Measurements from ENCODE around the gene LHFPL2.
"Not testable (repeated sequence)": the region's sequence is repeated elsewhere in the genome, so short reads cannot be mapped to it uniquely, and the experiment has no call there.

Gene LHFPL2

DNA sequence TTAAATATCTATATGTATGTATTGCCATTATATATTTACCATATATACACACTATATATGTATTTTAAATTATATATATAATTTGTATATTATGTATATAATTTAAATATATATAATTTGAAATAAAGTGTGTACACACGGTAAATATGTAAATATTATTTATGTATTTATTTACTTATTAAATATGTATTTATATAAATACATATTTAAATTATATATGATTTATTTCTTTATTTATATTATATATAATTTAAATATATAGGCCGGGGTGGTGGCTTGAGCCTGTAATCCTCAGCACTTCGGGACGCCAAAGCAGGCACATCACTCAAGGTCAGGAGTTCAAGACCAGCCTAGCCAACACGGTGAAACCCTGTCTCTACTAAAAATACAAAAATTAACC lies 31.3 kb upstream of the LHFPL2 start:
- Histone ChIP-seq H3K4me1 (ENCODE audit: control insufficient read depth in 5 of 5, insufficient read depth in 5 of 5, low read length in 5 of 5) (peaks cover 6 to 16% (median 12%) of the 10 kb centered on the region in 5 donors), H3K36me3 (ENCODE audit: control insufficient read depth in 5 of 5, insufficient read depth in 5 of 5, low read length in 5 of 5) (no peaks in the 10 kb centered on the region), H3K9me3 (ENCODE audit: control insufficient read depth in 5 of 5, low read length in 5 of 5) (no peaks in the 10 kb centered on the region), H3K4me3 (ENCODE audit: low read depth in 1 of 5, low read length in 5 of 5) (no peak overlapping the region), H3K27me3 (ENCODE audit: control insufficient read depth in 5 of 5, insufficient read depth in 4 of 5, low read length in 5 of 5) (no peaks in the 10 kb centered on the region), H3K9ac (ENCODE audit: low read length in 5 of 5) (no peak overlapping the region), H3K27ac (ENCODE audit: low read depth, low read length) (no peak overlapping the region)

DNA sequence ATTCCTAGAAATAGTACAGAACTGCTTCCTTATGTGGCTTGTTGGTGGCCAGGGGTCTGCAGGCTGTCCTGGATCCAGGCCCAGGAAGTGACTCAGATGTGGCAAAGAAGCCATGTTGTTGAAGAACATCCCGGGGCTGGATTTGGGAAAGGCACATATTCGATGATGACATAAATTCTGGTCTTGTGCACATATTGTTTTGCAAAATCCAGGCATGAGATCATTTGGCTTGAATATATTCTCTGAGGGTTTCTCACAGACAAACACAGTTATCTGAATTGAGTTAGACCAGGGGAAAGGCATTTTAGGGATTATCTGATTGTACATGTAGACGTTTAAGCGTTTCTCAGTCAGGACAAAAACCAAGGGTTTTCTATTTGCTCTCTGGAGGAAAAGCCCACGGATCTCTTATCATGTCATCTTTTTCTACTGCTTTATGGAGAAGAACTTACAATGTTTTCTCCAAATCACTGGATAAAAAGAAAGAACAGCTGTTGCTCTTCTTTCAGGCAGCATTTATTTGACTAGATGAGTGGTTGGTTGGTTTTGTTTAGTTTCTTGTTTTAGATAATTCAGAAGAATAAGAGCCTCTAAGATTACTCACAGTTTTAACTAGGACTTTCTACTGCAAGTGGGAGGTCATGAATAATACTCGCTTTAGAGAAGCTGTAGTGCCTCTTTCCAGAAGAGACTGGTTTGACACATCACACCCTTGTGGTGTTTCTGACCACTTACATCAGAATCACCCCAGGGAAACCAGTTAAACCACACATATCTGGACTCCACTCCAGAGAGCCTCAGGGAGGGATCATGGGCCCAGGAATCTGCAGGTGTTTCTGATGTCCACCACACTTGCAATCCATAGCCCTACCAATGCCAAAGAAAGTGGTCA lies 29.5 kb upstream of the LHFPL2 start:
- Histone ChIP-seq H3K4me1 (ENCODE audit: control insufficient read depth in 5 of 5, insufficient read depth in 5 of 5, low read length in 5 of 5) (peaks cover 6 to 16% (median 12%) of the 10 kb centered on the region in 5 donors), H3K36me3 (ENCODE audit: control insufficient read depth in 5 of 5, insufficient read depth in 5 of 5, low read length in 5 of 5) (no peaks in the 10 kb centered on the region), H3K27ac (ENCODE audit: low read depth, low read length) (peak overlapping the region; percentile 92), H3K27me3 (ENCODE audit: control insufficient read depth in 5 of 5, insufficient read depth in 4 of 5, low read length in 5 of 5) (no peaks in the 10 kb centered on the region), H3K9me3 (ENCODE audit: control insufficient read depth in 5 of 5, low read length in 5 of 5) (no peaks in the 10 kb centered on the region), H3K4me3 (ENCODE audit: low read depth in 1 of 5, low read length in 5 of 5) (no peak overlapping the region), H3K9ac (ENCODE audit: low read length in 5 of 5) (peak overlapping the region in 3 of 5 donors; percentile 48 to 71 (median 64))

DNA sequence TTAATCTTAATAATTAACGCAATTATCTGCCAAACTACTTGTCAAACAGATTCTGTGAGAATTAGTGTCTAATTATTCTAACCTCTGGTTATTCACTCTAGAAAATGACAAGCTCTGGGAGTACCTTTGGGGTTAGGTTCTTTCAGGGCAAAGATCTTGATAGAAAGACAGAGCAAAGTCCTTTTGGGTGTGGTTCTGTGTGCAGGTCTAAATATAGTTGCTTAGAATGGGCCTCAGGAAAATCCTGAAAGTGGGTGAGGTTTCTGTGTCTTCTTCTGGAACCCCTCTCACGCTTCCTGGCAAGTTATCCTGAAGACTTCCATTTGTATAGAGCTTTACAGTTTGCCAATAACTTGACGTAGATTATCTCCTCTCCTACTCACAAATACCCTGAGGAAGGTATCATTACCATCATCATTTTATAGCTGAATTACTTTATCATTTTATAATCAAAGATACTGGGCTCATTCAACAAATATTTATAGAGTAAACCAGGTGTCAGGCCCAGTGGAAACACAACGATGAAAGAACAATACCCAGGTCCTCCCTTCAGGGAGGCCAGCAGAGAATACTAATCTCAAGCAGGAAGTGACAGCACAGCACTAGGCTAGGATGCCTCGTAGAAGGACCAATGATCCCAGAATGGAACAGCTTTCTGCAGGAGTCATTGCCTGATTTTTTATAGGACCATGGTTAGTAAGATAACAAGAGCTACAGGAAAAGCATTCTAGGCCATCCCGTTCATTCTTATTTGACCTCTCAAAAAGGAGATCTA lies 27.6 kb upstream of the LHFPL2 start:
- H3K4me3 ChIP-seq (ENCODE audit: low read depth in 1 of 5, low read length in 5 of 5), result no peak overlapping the region
- no peak overlapping the region for H3K27ac ChIP-seq (ENCODE audit: low read depth, low read length)
- H3K36me3 ChIP-seq (ENCODE audit: control insufficient read depth in 5 of 5, insufficient read depth in 5 of 5, low read length in 5 of 5), result no peaks in the 10 kb centered on the region
- H3K27me3 ChIP-seq (ENCODE audit: control insufficient read depth in 5 of 5, insufficient read depth in 4 of 5, low read length in 5 of 5), result no peaks in the 10 kb centered on the region
- no peaks in the 10 kb centered on the region for H3K9me3 ChIP-seq (ENCODE audit: control insufficient read depth in 5 of 5, low read length in 5 of 5)
- H3K9ac ChIP-seq (ENCODE audit: low read length in 5 of 5), result no peak overlapping the region
- peaks cover 6 to 17% (median 12%) of the 10 kb centered on the region in 5 donors for H3K4me1 ChIP-seq (ENCODE audit: control insufficient read depth in 5 of 5, insufficient read depth in 5 of 5, low read length in 5 of 5)

DNA sequence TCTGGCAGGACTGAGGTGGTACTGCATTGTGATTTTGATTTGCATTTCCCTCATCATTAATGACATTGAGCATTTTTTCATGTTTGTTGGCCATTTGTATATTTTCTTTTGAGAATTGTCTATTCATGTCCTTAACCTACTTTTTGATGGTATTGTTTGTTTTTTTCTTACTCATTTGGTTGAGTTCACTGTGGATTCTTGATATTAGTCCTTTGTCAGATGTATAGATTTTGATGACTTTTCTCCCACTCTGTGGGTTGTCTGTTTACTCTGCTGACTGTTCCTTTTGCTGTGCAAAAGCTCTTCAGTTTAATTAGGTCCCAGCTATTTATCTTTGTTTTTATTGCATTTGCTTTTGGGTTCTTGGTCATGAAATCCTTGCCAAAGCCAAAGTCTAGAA lies 25.3 kb upstream of the LHFPL2 start:
- H3K27ac ChIP-seq (ENCODE audit: low read depth, low read length); H3K4me3 ChIP-seq (ENCODE audit: low read depth in 1 of 5, low read length in 5 of 5); H3K27me3 ChIP-seq (ENCODE audit: control insufficient read depth in 5 of 5, insufficient read depth in 4 of 5, low read length in 5 of 5); H3K9me3 ChIP-seq (ENCODE audit: control insufficient read depth in 5 of 5, low read length in 5 of 5); H3K9ac ChIP-seq (ENCODE audit: low read length in 5 of 5); H3K36me3 ChIP-seq (ENCODE audit: control insufficient read depth in 5 of 5, insufficient read depth in 5 of 5, low read length in 5 of 5): not testable (repeated sequence)
- peaks cover 6 to 16% (median 12%) of the 10 kb centered on the region in 5 donors for H3K4me1 ChIP-seq (ENCODE audit: control insufficient read depth in 5 of 5, insufficient read depth in 5 of 5, low read length in 5 of 5)

DNA sequence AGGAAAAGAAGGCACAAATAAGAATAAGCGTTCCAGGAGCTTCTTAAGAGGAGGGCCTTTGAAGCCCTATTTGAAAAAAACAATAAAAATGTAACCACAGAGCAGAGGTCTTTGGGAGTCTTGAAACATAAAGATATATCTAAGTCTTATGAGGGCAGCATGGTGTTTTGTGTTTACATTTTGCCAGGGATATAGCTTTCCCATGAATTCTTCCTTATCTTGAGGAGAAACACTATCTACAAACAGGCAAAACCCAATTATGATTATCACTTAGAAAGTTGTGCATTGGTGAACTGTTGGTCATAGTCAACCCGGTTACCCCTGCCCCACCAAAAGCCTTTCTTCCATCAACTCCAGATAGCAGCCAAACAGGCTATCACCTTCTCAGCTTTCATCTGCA lies 23.6 kb upstream of the LHFPL2 start:
- no peak overlapping the region for H3K9ac ChIP-seq (ENCODE audit: low read length in 5 of 5)
- no peaks in the 10 kb centered on the region for H3K9me3 ChIP-seq (ENCODE audit: control insufficient read depth in 5 of 5, low read length in 5 of 5)
- H3K4me3 ChIP-seq (ENCODE audit: low read depth in 1 of 5, low read length in 5 of 5), result no peak overlapping the region
- no peaks in the 10 kb centered on the region for H3K36me3 ChIP-seq (ENCODE audit: control insufficient read depth in 5 of 5, insufficient read depth in 5 of 5, low read length in 5 of 5)
- no peak overlapping the region for H3K27ac ChIP-seq (ENCODE audit: low read depth, low read length)
- H3K27me3 ChIP-seq (ENCODE audit: control insufficient read depth in 5 of 5, insufficient read depth in 4 of 5, low read length in 5 of 5), result no peaks in the 10 kb centered on the region
- peaks cover 0 to 2% (median 0%) of the 10 kb centered on the region in 5 donors for H3K4me1 ChIP-seq (ENCODE audit: control insufficient read depth in 5 of 5, insufficient read depth in 5 of 5, low read length in 5 of 5)

DNA sequence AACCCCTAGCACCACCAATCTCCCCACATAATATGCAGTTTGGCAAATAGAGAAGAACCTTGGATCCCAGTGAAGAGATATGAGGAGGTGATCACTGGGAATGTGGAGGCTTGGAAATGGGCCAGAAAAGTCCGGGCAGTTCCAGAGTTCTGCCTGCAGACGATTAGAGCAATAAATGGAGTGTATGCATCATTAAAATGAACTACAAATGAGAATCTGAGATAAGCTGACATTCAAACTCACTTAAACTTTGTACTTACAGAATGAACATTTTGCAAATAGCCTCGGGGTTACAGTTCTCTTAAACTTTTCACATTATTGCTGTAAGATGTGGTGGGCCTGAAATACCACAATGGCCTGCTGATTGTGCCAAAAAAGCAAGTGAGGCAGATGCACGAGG lies 23.0 kb upstream of the LHFPL2 start:
- Histone ChIP-seq H3K9ac (ENCODE audit: low read length in 5 of 5) (no peak overlapping the region), H3K36me3 (ENCODE audit: control insufficient read depth in 5 of 5, insufficient read depth in 5 of 5, low read length in 5 of 5) (no peaks in the 10 kb centered on the region), H3K27me3 (ENCODE audit: control insufficient read depth in 5 of 5, insufficient read depth in 4 of 5, low read length in 5 of 5) (no peaks in the 10 kb centered on the region), H3K9me3 (ENCODE audit: control insufficient read depth in 5 of 5, low read length in 5 of 5) (no peaks in the 10 kb centered on the region), H3K27ac (ENCODE audit: low read depth, low read length) (no peak overlapping the region), H3K4me1 (ENCODE audit: control insufficient read depth in 5 of 5, insufficient read depth in 5 of 5, low read length in 5 of 5) (peaks cover 0 to 2% (median 0%) of the 10 kb centered on the region in 5 donors), H3K4me3 (ENCODE audit: low read depth in 1 of 5, low read length in 5 of 5) (no peak overlapping the region)

DNA sequence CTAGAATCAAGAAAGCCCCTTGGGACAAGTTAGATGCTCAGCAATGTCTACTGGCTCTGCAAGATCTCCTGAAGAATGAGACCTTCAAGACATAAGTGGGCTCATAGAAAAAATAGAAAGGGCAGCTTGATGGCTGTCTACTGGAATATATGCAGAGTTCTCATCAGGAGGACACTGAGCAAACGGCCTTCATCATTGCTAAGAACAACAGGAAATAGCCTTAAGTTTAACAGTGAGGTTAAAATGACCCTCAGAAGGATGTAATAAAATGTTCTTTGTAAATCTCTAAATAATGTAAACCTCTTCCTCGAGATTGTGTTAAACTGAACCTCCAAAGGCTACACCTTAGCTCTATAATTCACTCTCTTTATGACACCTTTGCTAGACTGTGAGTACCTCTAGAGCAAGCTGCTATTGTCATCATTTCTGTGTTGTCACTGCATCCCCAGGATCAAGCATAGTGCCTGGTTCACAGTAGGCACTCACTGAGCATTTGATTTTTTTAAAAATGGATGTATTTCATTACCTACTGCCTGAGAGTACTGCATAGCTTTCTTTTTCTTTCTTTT lies 22.2 kb upstream of the LHFPL2 start:
- H3K27ac ChIP-seq (ENCODE audit: low read depth, low read length), result no peak overlapping the region
- peaks cover 0 to 2% (median 0%) of the 10 kb centered on the region in 5 donors for H3K4me1 ChIP-seq (ENCODE audit: control insufficient read depth in 5 of 5, insufficient read depth in 5 of 5, low read length in 5 of 5)
- H3K27me3 ChIP-seq (ENCODE audit: control insufficient read depth in 5 of 5, insufficient read depth in 4 of 5, low read length in 5 of 5), result no peaks in the 10 kb centered on the region

DNA sequence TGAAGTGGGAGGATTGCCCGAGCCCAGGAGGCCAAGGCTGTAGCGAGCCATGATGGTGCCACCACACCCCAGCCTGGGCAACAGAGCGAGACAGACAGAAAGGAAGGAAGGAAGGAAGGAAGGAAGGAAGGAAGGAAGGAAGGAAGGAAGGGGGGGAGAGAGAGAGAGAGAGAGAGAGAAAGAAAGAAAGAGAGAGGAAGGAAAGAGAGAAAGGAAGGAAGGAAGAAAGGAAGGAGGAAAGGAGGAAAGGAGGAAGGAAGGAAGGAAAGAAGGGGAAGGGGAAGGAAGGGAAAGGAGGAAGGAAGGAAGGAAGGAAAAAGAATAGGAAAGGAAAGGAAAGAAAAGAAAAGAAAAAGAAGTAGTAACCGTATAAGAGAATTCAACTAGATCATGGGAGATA lies 20.8 kb upstream of the LHFPL2 start:
- no peak overlapping the region for H3K27ac ChIP-seq (ENCODE audit: low read depth, low read length)

More for the DNA sequence above, 22.2 kb upstream of the LHFPL2 start:
- no peaks in the 10 kb centered on the region for H3K36me3 ChIP-seq (ENCODE audit: control insufficient read depth in 5 of 5, insufficient read depth in 5 of 5, low read length in 5 of 5)
- no peak overlapping the region for H3K4me3 ChIP-seq (ENCODE audit: low read depth in 1 of 5, low read length in 5 of 5)
- no peaks in the 10 kb centered on the region for H3K9me3 ChIP-seq (ENCODE audit: control insufficient read depth in 5 of 5, low read length in 5 of 5)
- H3K9ac ChIP-seq (ENCODE audit: low read length in 5 of 5), result no peak overlapping the region

DNA sequence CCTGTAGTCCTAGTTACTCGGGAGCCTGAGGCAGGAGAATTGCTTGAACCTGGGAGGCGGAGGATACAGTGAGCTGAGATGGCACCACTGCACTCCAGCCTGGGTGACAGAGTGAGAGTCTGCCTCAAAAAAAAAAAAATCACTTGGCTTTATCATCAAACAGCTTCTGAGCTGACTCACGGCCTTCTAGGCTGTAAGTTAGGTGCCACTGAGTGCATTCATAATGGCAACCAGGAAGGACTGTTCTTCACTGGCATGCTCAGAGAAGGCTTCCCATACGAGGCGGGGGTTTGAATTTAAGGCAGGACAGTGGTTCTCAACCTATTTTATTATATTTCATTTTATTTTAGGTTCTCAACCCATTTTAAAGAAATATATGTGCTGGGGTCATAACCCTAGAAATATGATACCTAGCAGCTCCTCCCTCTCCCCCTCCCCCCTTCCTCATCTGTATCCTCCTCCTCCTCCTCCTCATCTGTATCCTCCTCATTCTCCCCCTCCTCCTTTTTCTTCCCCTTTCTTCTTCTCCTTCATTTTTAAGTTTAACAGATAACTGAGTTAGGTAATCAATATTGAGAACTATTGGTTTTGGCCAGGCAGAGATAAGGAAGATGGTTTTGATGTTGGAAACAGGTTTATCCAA lies 19.0 kb upstream of the LHFPL2 start:
- Histone ChIP-seq H3K9me3 (ENCODE audit: control insufficient read depth in 5 of 5, low read length in 5 of 5) (no peaks in the 10 kb centered on the region), H3K9ac (ENCODE audit: low read length in 5 of 5) (no peak overlapping the region), H3K4me1 (ENCODE audit: control insufficient read depth in 5 of 5, insufficient read depth in 5 of 5, low read length in 5 of 5) (peaks cover 0 to 2% (median 0%) of the 10 kb centered on the region in 5 donors), H3K4me3 (ENCODE audit: low read depth in 1 of 5, low read length in 5 of 5) (no peak overlapping the region), H3K27ac (ENCODE audit: low read depth, low read length) (no peak overlapping the region), H3K27me3 (ENCODE audit: control insufficient read depth in 5 of 5, insufficient read depth in 4 of 5, low read length in 5 of 5) (no peaks in the 10 kb centered on the region), H3K36me3 (ENCODE audit: control insufficient read depth in 5 of 5, insufficient read depth in 5 of 5, low read length in 5 of 5) (no peaks in the 10 kb centered on the region)

More for the DNA sequence above, 20.8 kb upstream of the LHFPL2 start:
- Histone ChIP-seq H3K9ac (ENCODE audit: low read length in 5 of 5) (no peak overlapping the region), H3K9me3 (ENCODE audit: control insufficient read depth in 5 of 5, low read length in 5 of 5) (no peaks in the 10 kb centered on the region), H3K4me3 (ENCODE audit: low read depth in 1 of 5, low read length in 5 of 5) (no peak overlapping the region), H3K36me3 (ENCODE audit: control insufficient read depth in 5 of 5, insufficient read depth in 5 of 5, low read length in 5 of 5) (no peaks in the 10 kb centered on the region), H3K27me3 (ENCODE audit: control insufficient read depth in 5 of 5, insufficient read depth in 4 of 5, low read length in 5 of 5) (no peaks in the 10 kb centered on the region), H3K4me1 (ENCODE audit: control insufficient read depth in 5 of 5, insufficient read depth in 5 of 5, low read length in 5 of 5) (peaks cover 0 to 2% (median 0%) of the 10 kb centered on the region in 5 donors)

Data from subcutaneous abdominal adipose tissue (tissue), 5 donors.